HG03432 (cell line): ENCODE measurements around the gene MTERF2.
A peak's percentile ranks its signal among the peaks of the same experiment; 100 is the strongest.
"Not testable (repeated sequence)": the region's sequence is repeated elsewhere in the genome, so short reads cannot be mapped to it uniquely, and the experiment has no call there.

Source experiments
- ATAC-seq: cut with Tn5 transposase; IDR thresholded peaks from one replicate; pipeline ENCODE4 v1.9.1; 2021; ENCODE audit warnings: mild to moderate bottlenecking, moderate library complexity; ENCODE audit not compliant: unreplicated experiment

The MTERF2 gene, protein sequence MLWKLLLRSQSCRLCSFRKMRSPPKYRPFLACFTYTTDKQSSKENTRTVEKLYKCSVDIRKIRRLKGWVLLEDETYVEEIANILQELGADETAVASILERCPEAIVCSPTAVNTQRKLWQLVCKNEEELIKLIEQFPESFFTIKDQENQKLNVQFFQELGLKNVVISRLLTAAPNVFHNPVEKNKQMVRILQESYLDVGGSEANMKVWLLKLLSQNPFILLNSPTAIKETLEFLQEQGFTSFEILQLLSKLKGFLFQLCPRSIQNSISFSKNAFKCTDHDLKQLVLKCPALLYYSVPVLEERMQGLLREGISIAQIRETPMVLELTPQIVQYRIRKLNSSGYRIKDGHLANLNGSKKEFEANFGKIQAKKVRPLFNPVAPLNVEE

DNA sequence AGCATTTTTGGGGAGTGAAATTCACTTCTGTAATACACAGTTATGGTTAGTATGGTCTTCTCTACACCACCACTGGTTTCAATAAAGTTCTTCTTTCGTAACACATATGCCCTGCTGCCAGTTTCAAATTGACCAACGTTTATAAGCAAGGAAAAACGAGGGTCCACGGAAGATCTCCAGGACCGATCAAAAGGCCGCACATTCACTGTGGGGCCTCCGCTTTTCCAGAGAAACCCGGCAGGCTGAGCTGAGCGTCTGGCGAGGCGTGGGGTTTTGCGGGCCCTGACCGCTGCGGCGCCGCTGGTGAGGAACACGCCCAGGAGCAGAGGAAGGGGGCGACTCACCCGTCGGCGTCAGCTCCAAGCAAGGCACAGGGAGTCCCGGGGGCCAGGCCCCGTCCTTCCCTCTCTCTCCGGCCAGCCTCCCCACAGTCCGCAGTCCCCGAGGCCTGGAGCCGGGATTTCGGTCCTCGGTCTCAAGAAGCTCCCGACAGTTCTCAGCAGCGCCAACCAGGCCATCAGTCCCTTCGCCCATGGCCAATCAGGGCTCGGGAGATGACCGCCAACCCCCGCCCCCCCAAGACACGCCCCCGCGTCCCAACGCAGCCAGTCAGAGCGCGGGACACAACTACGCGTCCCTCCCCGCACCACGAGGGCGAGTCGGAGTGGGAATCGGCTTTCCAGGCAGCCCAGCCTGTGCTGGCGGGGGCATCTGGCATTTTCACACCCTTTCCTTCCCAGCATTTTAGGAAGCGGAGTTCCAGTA lies at the start of gene MTERF2:
Gene MTERF2 (minus strand): TSS at position 522 of the 765 bp plus-strand sequence. CDS start 8,432 bp downstream, outside the sequence.
- peak; percentile 97 for ATAC-seq

DNA sequence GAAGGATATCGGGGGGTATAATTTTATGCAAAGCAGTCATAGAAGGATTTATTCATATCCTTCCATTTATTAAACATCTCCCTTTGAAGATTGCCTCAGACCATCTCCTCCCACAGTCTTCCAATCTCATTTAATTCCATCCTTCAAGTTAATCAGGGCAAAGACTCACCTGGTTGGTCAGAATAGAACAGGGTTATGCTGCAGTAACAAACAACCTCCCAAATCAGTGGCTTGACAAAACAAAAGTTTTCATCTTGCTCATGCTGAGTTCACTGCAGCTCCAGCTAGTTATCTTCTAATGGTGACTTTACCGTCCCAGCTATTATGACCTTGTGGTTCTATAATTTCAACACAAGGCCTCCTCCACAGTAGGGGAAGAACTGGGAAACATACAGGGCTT lies 48.8 kb upstream of the MTERF2 start:
- no peak for ATAC-seq

DNA sequence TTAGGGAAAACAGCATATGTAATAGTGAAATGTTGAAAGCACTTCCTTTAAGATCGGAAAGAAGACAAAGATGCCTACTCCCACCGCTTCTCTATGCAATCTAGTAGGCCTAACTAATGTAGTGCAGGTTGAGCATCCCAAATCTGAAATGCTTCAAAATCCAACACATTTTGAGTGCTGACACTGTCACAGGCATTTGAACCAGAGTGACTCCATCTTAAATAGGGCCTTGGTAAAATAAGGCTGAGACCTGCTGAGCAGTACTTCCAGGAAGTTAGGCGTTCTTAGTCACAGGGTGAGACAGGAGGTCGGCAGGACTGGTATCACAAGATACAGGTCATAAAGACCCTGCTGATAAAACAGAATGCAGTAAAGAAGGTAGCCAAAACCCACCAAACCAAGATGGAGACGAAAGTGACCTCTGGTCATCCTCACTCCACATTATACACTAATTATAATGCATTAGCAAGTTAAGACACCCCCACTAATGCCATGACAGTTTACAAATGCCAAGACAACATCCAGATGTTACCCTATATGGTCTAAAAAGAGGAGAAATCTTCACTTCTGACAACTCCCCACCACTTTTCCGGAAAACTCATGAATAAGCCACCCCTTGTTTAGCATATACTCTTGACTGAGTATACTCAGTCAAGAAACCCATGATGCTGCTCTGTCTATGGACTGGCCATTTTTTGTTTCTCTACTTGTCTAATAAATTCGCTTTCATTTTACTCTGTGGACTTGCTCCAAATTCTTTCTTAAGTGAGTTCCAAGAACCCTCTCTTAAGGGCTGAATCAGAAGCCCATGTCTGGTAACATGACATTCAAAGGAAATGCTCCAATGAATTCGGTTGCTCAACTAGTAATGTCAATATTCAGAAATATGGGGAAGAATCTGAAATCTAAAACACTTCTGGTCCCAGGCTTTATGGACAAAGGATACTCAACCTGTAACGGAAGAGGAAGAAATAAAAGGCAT lies 47.1 kb upstream of the MTERF2 start:
- ATAC-seq, result no peak

DNA sequence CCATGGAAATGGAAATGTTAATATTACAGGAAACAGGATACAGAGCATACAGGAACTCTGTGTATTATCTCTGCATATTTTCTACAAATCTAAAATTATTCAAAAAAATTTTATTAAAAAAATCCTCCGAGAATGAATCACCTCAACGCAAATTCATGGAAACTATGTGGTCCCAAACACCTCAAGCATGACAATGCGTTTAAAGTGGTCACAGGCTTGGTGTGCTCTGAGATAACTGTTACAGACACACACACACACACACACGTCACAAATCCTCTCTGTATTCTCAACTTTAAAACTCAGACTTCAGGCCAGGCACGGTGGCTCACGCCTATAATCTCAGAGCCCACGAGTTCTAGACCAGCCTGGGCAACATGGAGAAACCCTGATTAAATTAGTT lies 45.3 kb upstream of the MTERF2 start:
- no peak for ATAC-seq

DNA sequence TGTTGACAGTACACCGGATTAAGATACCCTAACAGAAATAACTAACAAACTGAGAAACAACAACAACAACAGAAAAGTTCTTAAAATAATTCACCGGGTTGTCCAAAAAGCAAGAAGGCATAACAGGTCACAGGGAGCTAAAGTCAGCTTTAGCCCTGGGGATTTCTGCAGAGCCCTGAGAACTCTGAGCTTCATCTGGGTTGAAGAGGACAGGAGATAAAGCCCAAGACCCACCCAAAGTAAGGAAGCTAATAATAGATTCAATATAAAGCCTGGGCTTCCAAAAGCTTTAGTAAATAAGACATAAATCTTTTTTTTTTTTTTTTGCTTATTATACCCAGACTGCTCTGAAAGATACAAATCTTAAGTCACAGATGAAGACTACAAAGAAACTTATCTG lies 44.1 kb upstream of the MTERF2 start:
- no peak for ATAC-seq

DNA sequence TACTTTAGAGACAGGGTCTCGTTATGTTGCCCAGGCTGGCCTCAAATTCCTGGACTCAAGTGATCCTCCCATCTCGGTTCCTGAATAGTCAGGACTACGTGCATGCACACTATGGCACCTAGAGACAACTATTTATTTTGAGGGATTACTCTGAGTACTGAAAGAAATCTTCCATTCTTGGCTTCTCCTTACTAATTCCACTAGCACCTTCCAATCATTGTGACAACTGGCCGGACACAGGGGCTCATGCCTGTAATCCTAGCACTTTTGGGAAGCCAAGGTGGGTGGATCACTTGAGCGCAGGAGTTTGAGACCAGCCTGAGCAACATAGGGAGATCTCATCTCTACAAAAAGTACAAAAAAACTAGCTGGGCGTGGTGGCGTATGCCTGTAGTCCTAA lies 42.1 kb upstream of the MTERF2 start:
- no peak for ATAC-seq

DNA sequence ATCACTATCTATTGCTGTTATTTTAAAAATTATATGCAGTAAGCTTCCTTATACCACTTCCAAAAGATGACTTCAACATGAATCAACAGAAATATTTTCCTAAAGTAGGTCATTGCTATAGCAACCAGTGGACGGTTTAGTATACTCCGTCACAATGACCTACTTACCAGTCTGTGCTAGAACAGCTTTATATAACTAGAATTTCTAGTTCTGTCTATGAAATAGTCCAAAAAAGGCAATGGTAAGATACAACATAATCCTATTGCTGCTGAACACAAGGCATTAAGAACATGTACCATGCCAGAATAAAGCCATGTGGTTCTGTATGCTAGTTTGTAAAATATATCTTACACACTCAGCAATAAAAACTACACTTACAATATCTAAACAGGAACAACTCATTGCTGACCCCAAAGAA lies 40.7 kb upstream of the MTERF2 start:
- no peak for ATAC-seq

DNA sequence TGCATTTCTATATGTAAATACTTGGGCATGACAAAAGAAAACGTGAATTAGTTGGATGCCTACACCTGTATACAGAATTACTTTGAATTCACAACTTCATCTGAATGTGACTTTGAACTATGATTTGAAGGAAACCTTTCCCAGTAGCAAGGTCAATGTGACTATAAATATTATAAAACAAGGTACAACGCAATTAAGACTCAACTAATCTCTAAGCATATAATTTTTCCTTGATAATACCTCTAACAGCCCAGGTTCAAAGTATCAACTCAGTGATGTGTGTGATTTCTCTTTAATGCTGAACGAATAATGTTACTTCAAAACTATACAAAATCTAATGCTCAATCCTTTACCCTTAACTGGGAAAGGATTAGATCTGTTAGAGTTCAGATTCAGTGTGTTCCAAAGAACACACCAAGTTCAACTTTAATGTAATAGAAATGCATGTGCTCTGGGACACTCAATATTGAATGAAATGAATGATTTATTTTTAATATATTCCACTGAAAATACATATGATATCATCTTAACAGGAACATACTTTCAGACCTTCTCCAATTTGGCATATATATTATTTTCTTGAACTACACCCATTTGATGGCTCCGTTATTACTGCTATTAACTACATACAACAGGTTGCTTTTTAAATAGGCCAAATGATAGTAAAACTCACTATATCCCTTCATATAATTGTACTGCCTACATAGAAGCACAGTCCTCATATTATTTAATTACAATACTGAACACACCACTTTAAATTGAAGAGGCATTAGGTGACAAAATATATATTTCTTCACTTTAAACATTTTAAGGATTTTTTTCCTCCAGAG lies 40.1 kb upstream of the MTERF2 start:
- no peak for ATAC-seq

DNA sequence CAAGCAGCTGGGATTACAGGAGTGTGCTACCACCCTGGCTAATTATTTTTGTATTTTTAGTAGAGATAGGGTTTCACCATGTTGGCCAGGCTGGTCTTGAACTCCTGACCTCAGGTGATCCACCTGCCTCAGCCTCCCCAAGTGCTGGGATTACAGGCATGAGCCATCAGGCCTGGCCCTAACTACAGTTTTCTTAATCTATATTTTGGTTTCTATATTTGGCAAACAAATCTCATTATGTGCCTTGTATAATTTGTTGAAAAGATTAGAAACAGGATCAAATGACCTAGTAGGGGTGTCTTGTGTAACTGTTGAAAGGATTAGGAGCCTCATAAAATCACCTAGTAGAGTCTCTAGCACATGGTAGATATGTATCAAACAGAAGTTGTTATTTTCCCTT lies 39.4 kb upstream of the MTERF2 start:
- ATAC-seq, result not testable (repeated sequence)

DNA sequence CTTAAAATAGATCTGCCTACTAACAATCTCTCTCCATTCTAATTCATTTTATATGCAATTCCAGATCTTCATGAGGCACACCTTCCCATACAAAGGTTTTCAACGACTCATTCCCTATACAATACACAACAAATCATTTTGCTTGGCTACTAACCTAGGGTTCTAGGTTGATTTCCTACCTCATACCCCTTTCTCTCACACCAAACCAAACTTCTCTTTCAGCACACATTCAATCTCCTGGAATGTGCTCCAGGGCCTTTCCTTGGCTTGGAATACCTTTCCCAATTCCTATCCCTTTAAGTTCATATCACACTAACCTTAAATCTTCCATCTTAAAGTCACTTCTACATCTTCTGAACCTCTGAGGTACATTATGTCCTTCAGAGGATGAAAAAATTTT lies 38.7 kb upstream of the MTERF2 start:
- ATAC-seq, result no peak

DNA sequence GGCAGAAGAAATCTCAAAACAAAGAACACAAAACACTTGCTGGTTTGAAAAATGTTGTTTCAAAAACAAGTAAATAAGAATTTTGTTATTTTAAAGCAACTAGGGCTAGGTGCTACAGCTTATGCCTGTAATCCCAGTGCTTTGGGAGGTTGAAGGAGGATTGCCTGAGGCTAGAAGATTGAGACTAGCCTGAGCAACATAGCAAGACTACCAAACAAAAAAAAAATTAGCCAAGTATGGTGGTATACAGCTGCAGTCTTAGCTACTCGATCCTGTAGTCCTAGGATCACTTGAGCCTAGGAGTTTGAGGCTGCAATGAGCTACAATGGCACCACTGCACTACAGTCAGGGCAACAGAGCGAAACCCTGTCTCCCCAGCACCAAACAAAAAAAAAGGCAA lies 32.6 kb upstream of the MTERF2 start:
- ATAC-seq, result no peak

DNA sequence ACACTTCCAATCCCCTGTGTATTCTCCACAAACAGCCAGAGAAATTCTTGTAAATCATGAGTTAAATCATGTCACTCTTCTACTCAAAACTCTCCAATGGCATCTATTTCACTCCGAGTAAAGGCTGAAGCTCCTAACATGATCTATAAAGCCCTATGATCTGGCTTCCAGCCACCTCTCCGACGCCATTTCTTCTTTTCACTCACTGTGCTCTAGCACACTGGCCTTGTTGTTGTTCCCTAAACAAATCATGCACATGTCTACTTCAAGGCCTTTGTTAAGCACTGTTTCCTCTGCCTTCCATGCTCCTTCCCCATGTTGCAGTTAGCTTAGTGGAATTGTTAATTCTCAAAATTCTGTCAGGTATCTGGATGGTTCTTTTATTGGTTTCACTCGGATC lies 30.1 kb upstream of the MTERF2 start:
- no peak for ATAC-seq

DNA sequence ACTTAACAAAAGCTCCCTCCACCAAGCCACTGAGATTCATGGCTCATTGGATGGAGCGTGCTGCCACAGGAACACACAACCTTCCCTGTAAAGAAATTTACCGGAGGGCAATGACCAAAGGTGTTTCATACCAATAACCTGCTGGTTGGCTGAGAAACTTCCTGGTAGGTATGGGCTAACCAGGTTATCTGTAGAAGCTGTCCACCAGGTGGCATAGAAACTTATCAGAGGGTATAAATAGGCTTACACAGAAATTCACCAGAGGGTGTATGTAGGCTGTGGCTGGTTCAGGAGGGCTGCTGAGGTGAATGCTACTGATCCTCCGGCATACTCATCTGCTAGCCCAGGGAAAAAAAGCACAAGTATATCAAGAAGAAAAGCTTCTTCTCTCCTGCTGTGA lies 27.1 kb upstream of the MTERF2 start:
- no peak for ATAC-seq

DNA sequence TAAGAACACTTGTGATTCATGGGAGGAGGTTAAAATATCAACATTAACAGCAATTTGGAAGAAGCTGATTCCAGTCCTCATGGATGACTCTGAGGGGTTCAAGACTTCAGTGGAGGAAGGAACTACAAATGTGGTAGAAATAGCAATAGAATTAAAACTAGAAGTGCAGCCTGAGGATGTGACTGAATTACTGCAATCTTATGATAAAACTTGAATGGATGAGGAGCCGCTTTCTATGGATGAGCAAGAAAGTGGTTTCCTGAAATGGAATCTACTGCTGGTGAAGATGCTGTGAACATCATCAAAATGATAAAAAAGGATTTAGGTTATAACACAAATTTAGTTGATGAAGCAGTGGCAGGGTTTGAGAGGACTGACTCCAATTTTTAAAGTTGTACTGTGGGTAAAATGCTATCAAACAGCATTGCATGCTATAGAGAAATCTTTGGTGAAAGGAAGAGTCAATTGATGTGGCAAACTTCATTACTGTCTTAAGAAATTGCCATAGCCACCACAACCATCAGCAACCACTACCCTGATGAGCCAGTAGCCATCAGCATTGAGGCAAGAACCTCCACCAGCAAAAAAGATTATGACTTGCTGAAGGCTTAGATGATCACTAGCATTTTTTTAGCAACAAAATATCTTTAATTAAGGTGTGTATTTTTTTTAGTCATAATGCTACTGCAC lies 25.9 kb upstream of the MTERF2 start:
- ATAC-seq, result no peak

DNA sequence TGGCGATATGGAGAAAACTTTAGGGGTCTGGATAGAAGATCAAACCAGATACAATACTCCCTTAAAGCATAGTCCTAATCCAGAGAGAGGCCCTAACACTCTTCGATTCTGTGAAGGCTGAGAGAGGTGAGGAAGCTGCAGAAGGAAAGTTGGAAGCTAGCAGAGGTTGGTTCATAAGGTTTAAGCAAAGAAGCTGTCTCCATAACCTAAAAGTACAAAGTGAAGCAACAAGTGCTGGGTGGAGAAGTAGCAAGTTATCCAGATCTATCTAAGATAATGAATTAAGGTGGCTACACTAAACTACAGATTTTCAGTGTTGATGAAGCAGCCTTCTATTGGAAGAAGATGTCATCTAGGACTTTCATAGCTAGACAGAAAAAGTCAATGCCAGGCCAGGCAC lies 24.6 kb upstream of the MTERF2 start:
- no peak for ATAC-seq

DNA sequence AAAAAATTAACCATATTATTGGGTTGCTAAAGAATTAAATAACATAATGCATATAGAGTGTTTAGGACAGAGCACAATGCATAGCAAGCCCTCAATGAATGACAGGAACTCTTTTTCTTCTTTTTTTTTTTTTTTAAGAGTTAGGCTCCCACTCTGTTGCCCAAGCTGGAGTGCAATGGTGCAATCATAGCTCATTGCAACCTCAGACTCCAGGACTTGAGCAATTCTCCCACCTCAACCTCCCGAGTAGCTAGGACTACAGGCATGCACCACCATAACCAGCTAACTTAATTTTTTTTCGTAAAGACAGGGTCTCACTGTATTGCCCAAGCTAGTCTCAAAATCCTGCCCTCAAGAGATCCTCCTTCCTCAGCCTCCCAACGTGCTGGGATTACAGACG lies 20.5 kb upstream of the MTERF2 start:
- no peak for ATAC-seq

DNA sequence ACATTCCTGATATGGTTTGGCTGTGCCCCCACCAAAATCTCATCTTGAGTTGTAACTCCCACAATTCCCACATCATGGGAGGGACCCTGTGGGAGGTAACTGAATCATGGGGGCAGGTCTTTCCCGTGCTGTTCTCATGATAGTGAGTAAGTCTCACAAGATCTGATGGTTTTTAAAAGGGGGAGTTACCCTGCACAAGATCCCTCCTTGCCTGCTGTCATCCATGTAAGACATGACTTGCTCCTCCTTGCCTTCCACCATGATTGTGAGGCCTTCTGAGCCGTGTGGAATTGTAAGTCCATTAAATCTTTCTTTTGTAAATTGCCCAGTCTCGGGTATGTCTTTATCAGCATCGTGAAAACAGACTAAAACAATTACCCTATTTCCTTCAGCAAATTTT lies 15.7 kb upstream of the MTERF2 start:
- ATAC-seq, result not testable (repeated sequence)

DNA sequence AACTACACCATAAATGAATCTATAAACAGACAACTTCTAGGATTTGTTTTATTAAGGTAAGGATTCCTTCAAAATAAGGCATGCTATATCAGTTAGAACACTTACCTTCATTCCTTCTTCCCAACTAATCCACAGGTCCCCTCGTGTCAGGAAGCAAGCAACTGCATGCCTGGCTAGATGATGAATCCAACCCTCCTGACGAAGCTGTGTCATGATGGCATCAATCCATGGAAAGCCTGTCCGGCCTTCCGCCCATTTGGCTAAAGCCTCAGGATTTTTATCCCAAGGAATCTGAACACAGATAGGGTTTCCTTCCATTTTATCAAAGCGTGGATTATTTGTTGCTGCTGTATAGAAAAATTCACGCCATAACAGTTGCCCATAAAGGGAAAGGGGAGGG lies 12.5 kb upstream of the MTERF2 start:
- ATAC-seq, result no peak

DNA sequence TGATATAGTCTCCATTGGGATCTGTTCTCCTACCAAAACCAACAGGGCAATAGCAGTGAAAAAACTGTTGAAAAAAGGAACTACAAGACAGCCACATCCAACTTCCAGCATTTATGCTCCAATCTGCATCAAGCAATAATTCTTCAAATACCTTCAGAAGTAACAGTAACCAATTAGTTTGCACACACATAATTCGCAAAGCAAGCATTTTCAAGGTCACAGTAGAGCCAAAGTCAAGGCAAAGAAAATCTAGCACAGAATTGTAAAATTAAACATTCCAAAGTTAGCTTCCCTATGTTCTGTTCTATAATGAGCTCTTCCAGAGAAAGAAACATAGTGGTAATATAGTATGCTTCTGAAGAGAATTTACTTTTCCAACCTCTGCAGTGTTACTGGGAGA lies 11.0 kb upstream of the MTERF2 start:
- ATAC-seq, result no peak

DNA sequence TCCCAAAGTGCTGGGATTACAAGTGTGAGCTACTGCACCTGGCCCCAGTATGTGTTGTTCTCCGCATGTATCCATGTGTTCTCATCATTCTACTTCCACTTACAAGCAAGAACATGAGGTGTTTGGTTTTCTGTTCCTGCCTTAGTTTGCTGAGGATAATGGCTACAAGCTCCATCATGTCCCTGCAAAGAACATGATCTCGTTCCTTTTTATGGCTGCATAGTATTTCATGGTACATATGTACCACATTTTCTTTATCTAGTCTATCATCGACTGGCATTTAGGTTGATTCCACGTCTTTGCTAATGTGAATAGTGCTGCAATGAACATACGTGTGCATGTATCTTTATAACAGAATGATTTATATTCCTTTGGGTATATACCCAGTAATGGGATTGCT lies 9.2 kb upstream of the MTERF2 start:
- ATAC-seq, result not testable (repeated sequence)
